ENCODE data around the gene RNF214. TPM values are rescaled to one million over a fixed set of nuclear protein-coding genes. Genes with fewer than 3 reads are reported as not detected.

Gene RNF214
- total and polyA plus RNA-seq, 2 of the 4 experiments (the other 2 are of a cell fraction), result 7.9 to 14.8 TPM

- intact Hi-C loops (cut with micrococcal nuclease) (no loop called here), dilution Hi-C loops (cut with HindIII; ENCODE audit: low sequenced_read_pairs, unreplicated experiment) (no loop called here), in situ Hi-C loops (cut with MboI; ENCODE audit: low sequenced_read_pairs) (no loop called here)
- DNase-seq (no peak), ATAC-seq (ENCODE audit: low read depth) (no peak)
- TF ChIP-seq CEBPB (IDR thresholded peaks at IDR 0.05; ENCODE audit: low read depth, low read length) (no peak), SMC3 (IDR thresholded peaks at IDR 0.05; ENCODE audit: low read depth, low read length) (no peak), RFX5 (IDR thresholded peaks at IDR 0.05; ENCODE audit: low read depth, low read length) (no peak), RAD21 (IDR thresholded peaks at IDR 0.05; ENCODE audit: low read length) (no peak), NFE2L2 (IDR thresholded peaks at IDR 0.05; ENCODE audit: low read depth, low read length) (no peak), RCOR1 (IDR thresholded peaks at IDR 0.05; ENCODE audit: insufficient replicate concordance, low read length) (no peak), MAFK (IDR thresholded peaks at IDR 0.05; ENCODE audit: low read depth, low read length) (no peak), BHLHE40 (IDR thresholded peaks at IDR 0.05; ENCODE audit: low read depth, low read length) (no peak), CHD1 (IDR thresholded peaks at IDR 0.05; ENCODE audit: low read depth, low read length) (no peak), POLR2A (IDR thresholded peaks at IDR 0.05; ENCODE audit: low read depth, low read length) (no peak)
- TF ChIP-seq, protein P1, sequence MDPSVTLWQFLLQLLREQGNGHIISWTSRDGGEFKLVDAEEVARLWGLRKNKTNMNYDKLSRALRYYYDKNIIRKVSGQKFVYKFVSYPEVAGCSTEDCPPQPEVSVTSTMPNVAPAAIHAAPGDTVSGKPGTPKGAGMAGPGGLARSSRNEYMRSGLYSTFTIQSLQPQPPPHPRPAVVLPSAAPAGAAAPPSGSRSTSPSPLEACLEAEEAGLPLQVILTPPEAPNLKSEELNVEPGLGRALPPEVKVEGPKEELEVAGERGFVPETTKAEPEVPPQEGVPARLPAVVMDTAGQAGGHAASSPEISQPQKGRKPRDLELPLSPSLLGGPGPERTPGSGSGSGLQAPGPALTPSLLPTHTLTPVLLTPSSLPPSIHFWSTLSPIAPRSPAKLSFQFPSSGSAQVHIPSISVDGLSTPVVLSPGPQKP (IDR thresholded peaks at IDR 0.05; ENCODE audit: borderline replicate concordance, low read depth, low read length), result no peak
- no peak overlapping the region for H2AFZ ChIP-seq (replicated peaks; ENCODE audit: low read length, poor library complexity)
- CTCF ChIA-PET, result interaction anchor here (0.6 kb wide), 1 partner anchor 455 kb away, joined by 8 read pairs; no protein-coding TSS in a partner anchor
- no peak overlapping the region for H3K23ac ChIP-seq (ENCODE audit: low read depth, low read length)
- BruUV-seq (replicated peaks), result no TSS peak
- H4K5ac ChIP-seq (ENCODE audit: low read depth, low read length), result no peak overlapping the region
- no peak overlapping the region for H4K91ac ChIP-seq (ENCODE audit: insufficient read depth, low read depth, low read length)
- H4K20me1 ChIP-seq (ENCODE audit: insufficient read depth, low read length), result no peaks in the 10 kb centered on the region; the same call in 1 of the 2 replicates
- H3K79me1 ChIP-seq (ENCODE audit: low read depth in 1 of 2, low read length in 2 of 2), result peaks cover 6 to 18% of the 10 kb centered on the region in 2 experiments; a peak in 3 of 4 replicates
- H3K27me3 ChIP-seq (ENCODE audit: control insufficient read depth, insufficient read depth, low read length), result no peaks in the 10 kb centered on the region
- peaks cover 9% of the 10 kb centered on the region for H3K4me1 ChIP-seq (ENCODE audit: control insufficient read depth, insufficient read depth, low read length)
- H3K56ac ChIP-seq (ENCODE audit: extremely low read depth, insufficient read depth, low read length), result no peak overlapping the region
- no peak overlapping the region for H3K27ac ChIP-seq (ENCODE audit: insufficient read depth, low read length)
- no peak overlapping the region for H3K9ac ChIP-seq (ENCODE audit: low read depth, low read length)
- H3K9me1 ChIP-seq (ENCODE audit: insufficient read depth, low read length), result peaks cover 10% of the 10 kb centered on the region
- H2BK15ac ChIP-seq (ENCODE audit: low read depth, low read length), result no peak overlapping the region
- peak overlapping the region; percentile 42 for H2AK9ac ChIP-seq (replicated peaks; ENCODE audit: low read depth, low read length, poor library complexity)
- no peak overlapping the region for H3K4ac ChIP-seq (ENCODE audit: low read depth, low read length)
- WGBS, 2 experiments (ENCODE audit: extremely low coverage in 2 of 2, insufficient read length in 1 of 2), result 94% methylated on average over 4 of the region's 15 CpGs; no CpG with 5 or more reads in 1 of the 2 experiments
- H4K8ac ChIP-seq (ENCODE audit: low read depth in 2 of 2, low read length in 2 of 2), result no peak overlapping the region
- no peak overlapping the region for H2BK5ac ChIP-seq (ENCODE audit: low read depth, low read length, poor library complexity, severe bottlenecking)
- POLR2A ChIA-PET (ENCODE audit: unreplicated experiment), result interaction anchor here (0.9 kb wide), 1 partner anchor 13 kb away, joined by 5 read pairs; no protein-coding TSS in a partner anchor
- peaks cover 52% of the 10 kb centered on the region for H3K36me3 ChIP-seq (ENCODE audit: control insufficient read depth, insufficient read depth, low read length)
- no peak overlapping the region for H2BK20ac ChIP-seq (ENCODE audit: low read depth, low read length)
- H3K18ac ChIP-seq (ENCODE audit: low read depth, low read length), result no peak overlapping the region
- H3K4me2 ChIP-seq (ENCODE audit: low read depth, low read length), result no peak overlapping the region
- H2AK5ac ChIP-seq (ENCODE audit: low read depth, low read length), result peak overlapping the region; percentile 21; the same call in 1 of the 2 replicates
- H3K14ac ChIP-seq (replicated peaks; ENCODE audit: low read depth, low read length), result no peak overlapping the region
- H2BK120ac ChIP-seq (ENCODE audit: low read depth, low read length), result no peak overlapping the region
- no peak overlapping the region for H3K4me3 ChIP-seq (ENCODE audit: insufficient read depth, low read depth, low read length)
- no peaks in the 10 kb centered on the region for H3K9me3 ChIP-seq (ENCODE audit: control insufficient read depth, insufficient read depth, low read length)
Observed at GRCh38 chr11:117193130-117194020, 39.1 kb upstream of the RNF214 start.
